ENCODE results near the gene LSAMP.
"Not testable (repeated sequence)": the region's sequence is repeated elsewhere in the genome, so short reads cannot be mapped to it uniquely, and the experiment has no call there.

The LSAMP gene

GRCh38 chr3:115803661-115804060 lies 641.6 kb downstream of the LSAMP start:
- no peak for FAIRE-seq

GRCh38 chr3:115800489-115801075 lies 644.7 kb downstream of the LSAMP start:
- FAIRE-seq (no peak), DNase-seq (ENCODE audit: extremely low spot score, insufficient read length, low read depth) (no peak)

More at GRCh38 chr3:115803661-115804060, 641.6 kb downstream of the LSAMP start:
- DNase-seq (ENCODE audit: extremely low spot score, insufficient read length, low read depth), result no peak

- FAIRE-seq, result not testable (repeated sequence)
Measured at GRCh38 chr3:115800065-115800464, 645.2 kb downstream of the LSAMP start.

GRCh38 chr3:115792206-115792955 lies 652.9 kb downstream of the LSAMP start:
- FAIRE-seq, result no peak
- no peak for DNase-seq (ENCODE audit: extremely low spot score, insufficient read length, low read depth)

More at GRCh38 chr3:115800065-115800464, 645.2 kb downstream of the LSAMP start:
- DNase-seq (ENCODE audit: extremely low spot score, insufficient read length, low read depth), result not testable (repeated sequence)

- not testable (repeated sequence) for DNase-seq (ENCODE audit: extremely low spot score, insufficient read length, low read depth); FAIRE-seq
Measured at GRCh38 chr3:115791271-115792153, 653.8 kb downstream of the LSAMP start.

GRCh38 chr3:115790759-115791158 lies 654.5 kb downstream of the LSAMP start:
- DNase-seq (ENCODE audit: extremely low spot score, insufficient read length, low read depth), result no peak
- FAIRE-seq, result no peak

- FAIRE-seq, result no peak
Measured at GRCh38 chr3:115789481-115789880, 655.8 kb downstream of the LSAMP start.

GRCh38 chr3:115788921-115789470 lies 656.3 kb downstream of the LSAMP start:
- no peak for DNase-seq (ENCODE audit: extremely low spot score, insufficient read length, low read depth)
- no peak for FAIRE-seq

More at GRCh38 chr3:115789481-115789880, 655.8 kb downstream of the LSAMP start:
- DNase-seq (ENCODE audit: extremely low spot score, insufficient read length, low read depth), result no peak

GRCh38 chr3:115787818-115788217 lies 657.5 kb downstream of the LSAMP start:
- DNase-seq (ENCODE audit: extremely low spot score, insufficient read length, low read depth) (no peak), FAIRE-seq (no peak)

GRCh38 chr3:115785782-115786181 lies 659.5 kb downstream of the LSAMP start:
- DNase-seq (ENCODE audit: extremely low spot score, insufficient read length, low read depth) (no peak), FAIRE-seq (no peak)

GRCh38 chr3:115784739-115785536 lies 660.3 kb downstream of the LSAMP start:
- FAIRE-seq (no peak), DNase-seq (ENCODE audit: extremely low spot score, insufficient read length, low read depth) (no peak)

GRCh38 chr3:115783938-115784738 lies 661.1 kb downstream of the LSAMP start:
- peak; percentile 67 for FAIRE-seq
- peak; percentile 75 for DNase-seq (ENCODE audit: extremely low spot score, insufficient read length, low read depth)

GRCh38 chr3:115783426-115783825 lies 661.9 kb downstream of the LSAMP start:
- not testable (repeated sequence) for FAIRE-seq; DNase-seq (ENCODE audit: extremely low spot score, insufficient read length, low read depth)

GRCh38 chr3:115779011-115779410 lies 666.3 kb downstream of the LSAMP start:
- DNase-seq (ENCODE audit: extremely low spot score, insufficient read length, low read depth) (no peak), FAIRE-seq (no peak)

- FAIRE-seq, result no peak
- no peak for DNase-seq (ENCODE audit: extremely low spot score, insufficient read length, low read depth)
Measured at GRCh38 chr3:115772951-115773350, 672.3 kb downstream of the LSAMP start.

- FAIRE-seq (no peak), DNase-seq (ENCODE audit: extremely low spot score, insufficient read length, low read depth) (no peak)
Measured at GRCh38 chr3:115768661-115769060, 676.6 kb downstream of the LSAMP start.

- no peak for FAIRE-seq
- DNase-seq (ENCODE audit: extremely low spot score, insufficient read length, low read depth), result no peak
Measured at GRCh38 chr3:115766587-115767482, 678.5 kb downstream of the LSAMP start.

- no peak for DNase-seq (ENCODE audit: extremely low spot score, insufficient read length, low read depth)
Measured at GRCh38 chr3:115761927-115762305, 683.4 kb downstream of the LSAMP start.

More at GRCh38 chr3:115761927-115762305, 683.4 kb downstream of the LSAMP start:
- no peak for FAIRE-seq
